Activated CD4-positive, alpha-beta T cell treated with anti-CD3 and anti-CD28 coated beads for 4 hours (primary cell): ENCODE measurements around the gene KRIT1.

ENCODE experiments used
- DNase-seq, 2 donors: peaks; one replicate each; pipeline ENCODE4 v3.0.0-alpha.2; 2020

The KRIT1 gene

GRCh38 chr7:92150450-92151017 is 95.2 kb downstream of the KRIT1 start:
- no peak for DNase-seq

- DNase-seq, result no peak
Measured at GRCh38 chr7:92149736-92150239, 95.9 kb downstream of the KRIT1 start.
